ENCODE results near the gene PWP1. TPM values are rescaled to one million over a fixed set of nuclear protein-coding genes. Genes with fewer than 3 reads are reported as not detected.

PWP1 gene
- total and polyA plus RNA-seq, 3 donors from 2014 or later, result 55.7 to 90.4 (median 65.7) TPM

GRCh38 chr12:107666009-107666408 lies 19.6 kb upstream of the PWP1 start:
- Histone ChIP-seq H3K9me3 (no peaks in the 10 kb centered on the region), H3K4me1 (no peaks in the 10 kb centered on the region), H3K36me3 (ENCODE audit: low read depth, missing control alignments) (no peaks in the 10 kb centered on the region), H3K27ac (no peak overlapping the region), H3K4me3 (no peak overlapping the region), H3K27me3 (no peaks in the 10 kb centered on the region)
- TF ChIP-seq POLR2A (IDR thresholded peaks at IDR 0.05) (no peak), CTCF (IDR thresholded peaks at IDR 0.05) (no peak)
- intact Hi-C loops (cut with DNase I; ENCODE audit: low total_unique reads), result loop anchor here (5.0 kb wide), 1 partner anchor 221 kb away; no protein-coding TSS in a partner anchor
- WGBS, 2 donors, result 91 to 100% methylated on average over 1 of the region's 1 CpG
- no peak for DNase-seq

DNA sequence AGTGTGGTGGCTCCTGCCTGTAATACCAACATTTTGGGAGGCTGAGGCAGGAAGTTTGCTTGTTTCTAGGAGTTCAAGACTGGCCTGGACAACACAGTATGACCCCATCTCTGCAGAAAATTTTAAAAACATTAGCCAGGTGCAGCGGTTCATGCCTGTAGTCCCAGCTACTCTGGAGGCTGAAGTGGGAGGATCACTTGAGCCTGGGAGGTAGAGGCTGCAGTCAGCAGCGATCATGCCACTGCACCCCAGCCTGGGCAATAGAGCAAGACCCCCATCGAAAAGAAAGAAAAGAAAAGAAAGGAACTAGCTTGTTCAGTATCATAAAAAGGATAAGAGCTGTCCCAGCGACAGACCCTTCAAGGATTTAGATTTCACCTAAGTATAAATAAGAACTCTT lies 18.1 kb upstream of the PWP1 start:
- H3K27me3 ChIP-seq, result no peaks in the 10 kb centered on the region
- H3K36me3 ChIP-seq (ENCODE audit: low read depth, missing control alignments), result no peaks in the 10 kb centered on the region
- no peak for DNase-seq
- H3K4me1 ChIP-seq, result no peaks in the 10 kb centered on the region
- intact Hi-C loops (cut with DNase I; ENCODE audit: low total_unique reads), result loop anchor here (5.0 kb wide), 1 partner anchor 220 kb away; no protein-coding TSS in a partner anchor
- no peaks in the 10 kb centered on the region for H3K9me3 ChIP-seq
- H3K4me3 ChIP-seq, result no peak overlapping the region
- no peak for TF ChIP-seq CTCF (IDR thresholded peaks at IDR 0.05)
- TF ChIP-seq POLR2A (IDR thresholded peaks at IDR 0.05), result no peak
- 86 to 93% methylated on average over 4 of the region's 4 CpGs for WGBS, 2 donors
- no peak overlapping the region for H3K27ac ChIP-seq

GRCh38 chr12:107668320-107669098 lies 17.1 kb upstream of the PWP1 start:
- Histone ChIP-seq H3K36me3 (ENCODE audit: low read depth, missing control alignments) (no peaks in the 10 kb centered on the region), H3K4me3 (no peak overlapping the region), H3K27me3 (no peaks in the 10 kb centered on the region), H3K9me3 (no peaks in the 10 kb centered on the region), H3K4me1 (no peaks in the 10 kb centered on the region), H3K27ac (no peak overlapping the region)
- DNase-seq, result no peak
- 65 to 76% methylated on average over 9 of the region's 9 CpGs for WGBS, 2 donors
- TF ChIP-seq POLR2A (IDR thresholded peaks at IDR 0.05) (no peak), CTCF (IDR thresholded peaks at IDR 0.05) (no peak)
- intact Hi-C loops (cut with DNase I; ENCODE audit: low total_unique reads), result loop anchor here (5.0 kb wide), 1 partner anchor 219 kb away; no protein-coding TSS in a partner anchor

GRCh38 chr12:107669946-107670345 lies 15.7 kb upstream of the PWP1 start:
- no peak for DNase-seq
- Histone ChIP-seq H3K4me1 (no peaks in the 10 kb centered on the region), H3K9me3 (no peaks in the 10 kb centered on the region), H3K4me3 (no peak overlapping the region), H3K27ac (no peak overlapping the region), H3K27me3 (no peaks in the 10 kb centered on the region), H3K36me3 (ENCODE audit: low read depth, missing control alignments) (no peaks in the 10 kb centered on the region)
- TF ChIP-seq POLR2A (IDR thresholded peaks at IDR 0.05), result no peak
- TF ChIP-seq CTCF (IDR thresholded peaks at IDR 0.05), result no peak
- WGBS, 2 donors, result 92 to 93% methylated on average over 8 of the region's 8 CpGs
- intact Hi-C loops (cut with DNase I; ENCODE audit: low total_unique reads), result loop anchor here (5.0 kb wide), 1 partner anchor 217 kb away; no protein-coding TSS in a partner anchor
